ENCODE results near the gene KCTD11. TPM values are rescaled to one million over a fixed set of nuclear protein-coding genes. Genes with fewer than 3 reads are reported as not detected.
A peak's percentile ranks its signal among the peaks of the same experiment; 100 is the strongest.

The KCTD11 gene
- total and polyA plus RNA-seq, 10 of the 15 experiments (the other 5 are each of a cell fraction or from before 2014, with no cell fraction given) = 0.05 to 7.3 (median 2.9) TPM

DNA sequence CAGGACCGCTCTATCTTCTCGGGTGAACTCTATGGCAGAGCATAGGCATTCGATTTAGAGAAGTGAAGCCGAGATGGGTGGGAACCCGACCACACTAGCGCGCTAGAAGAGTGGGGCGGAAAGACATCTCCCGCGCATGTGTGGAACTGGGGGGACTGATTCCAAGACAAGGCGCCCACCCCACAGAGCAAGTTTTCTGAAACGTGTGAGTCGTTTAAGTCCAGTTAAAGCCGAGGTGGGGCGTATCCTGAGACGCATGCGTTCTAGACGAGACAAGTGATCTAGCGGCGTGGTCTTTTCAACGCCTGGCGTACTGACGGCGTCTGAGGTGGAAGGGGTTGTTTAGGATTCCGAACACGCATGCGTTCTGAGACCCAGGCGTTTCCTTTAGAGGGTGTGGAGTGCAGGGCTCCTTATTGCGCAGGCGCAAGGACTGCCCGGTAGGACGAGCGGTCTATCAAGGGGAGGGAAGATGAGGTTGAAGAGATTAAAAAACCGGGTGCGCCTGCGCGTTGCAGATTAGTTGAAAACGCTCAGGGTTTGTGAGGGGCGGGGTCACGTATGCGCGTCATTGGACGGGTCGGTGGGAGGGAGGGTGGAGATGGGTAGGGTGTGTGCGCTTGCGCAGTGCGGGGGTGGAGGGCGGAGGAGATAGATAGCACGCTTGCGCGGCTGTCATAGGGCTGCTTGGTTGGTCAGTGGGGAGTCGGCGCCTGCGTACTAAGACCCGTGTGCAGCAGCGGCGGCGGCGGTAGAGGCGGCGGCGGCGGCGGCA lies 44.9 kb upstream of the KCTD11 start, which contains the start of gene EIF5A (continued):
- no peak for TF ChIP-seq SUZ12 (IDR thresholded peaks at IDR 0.05; ENCODE audit: unreplicated experiment)
- TF ChIP-seq BHLHE40 (IDR thresholded peaks at IDR 0.05; ENCODE audit: borderline replicate concordance in 1 of 2, low read depth in 2 of 2, low read length in 1 of 2) = peak; percentile 43 to 58; a peak in 2 of 4 replicates
- no peak for TF ChIP-seq ZZZ3 (IDR thresholded peaks at IDR 0.05; ENCODE audit: control insufficient read depth, insufficient read length, low read depth)
- TF ChIP-seq, protein P1, sequence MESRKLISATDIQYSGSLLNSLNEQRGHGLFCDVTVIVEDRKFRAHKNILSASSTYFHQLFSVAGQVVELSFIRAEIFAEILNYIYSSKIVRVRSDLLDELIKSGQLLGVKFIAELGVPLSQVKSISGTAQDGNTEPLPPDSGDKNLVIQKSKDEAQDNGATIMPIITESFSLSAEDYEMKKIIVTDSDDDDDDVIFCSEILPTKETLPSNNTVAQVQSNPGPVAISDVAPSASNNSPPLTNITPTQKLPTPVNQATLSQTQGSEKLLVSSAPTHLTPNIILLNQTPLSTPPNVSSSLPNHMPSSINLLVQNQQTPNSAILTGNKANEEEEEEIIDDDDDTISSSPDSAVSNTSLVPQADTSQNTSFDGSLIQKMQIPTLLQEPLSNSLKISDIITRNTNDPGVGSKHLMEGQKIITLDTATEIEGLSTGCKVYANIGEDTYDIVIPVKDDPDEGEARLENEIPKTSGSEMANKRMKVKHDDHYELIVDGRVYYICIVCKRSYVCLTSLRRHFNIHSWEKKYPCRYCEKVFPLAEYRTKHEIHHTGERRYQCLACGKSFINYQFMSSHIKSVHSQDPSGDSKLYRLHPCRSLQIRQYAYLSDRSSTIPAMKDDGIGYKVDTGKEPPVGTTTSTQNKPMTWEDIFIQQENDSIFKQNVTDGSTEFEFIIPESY (IDR thresholded peaks at IDR 0.05) = no peak
- TF ChIP-seq JUNB (IDR thresholded peaks at IDR 0.05) = no peak
- no peak for TF ChIP-seq HDAC6 (IDR thresholded peaks at IDR 0.05; ENCODE audit: unreplicated experiment)
- peak; percentile 58 for TF ChIP-seq MAX (IDR thresholded peaks at IDR 0.05; ENCODE audit: low read depth, low read length)
- TF ChIP-seq, protein P2, sequence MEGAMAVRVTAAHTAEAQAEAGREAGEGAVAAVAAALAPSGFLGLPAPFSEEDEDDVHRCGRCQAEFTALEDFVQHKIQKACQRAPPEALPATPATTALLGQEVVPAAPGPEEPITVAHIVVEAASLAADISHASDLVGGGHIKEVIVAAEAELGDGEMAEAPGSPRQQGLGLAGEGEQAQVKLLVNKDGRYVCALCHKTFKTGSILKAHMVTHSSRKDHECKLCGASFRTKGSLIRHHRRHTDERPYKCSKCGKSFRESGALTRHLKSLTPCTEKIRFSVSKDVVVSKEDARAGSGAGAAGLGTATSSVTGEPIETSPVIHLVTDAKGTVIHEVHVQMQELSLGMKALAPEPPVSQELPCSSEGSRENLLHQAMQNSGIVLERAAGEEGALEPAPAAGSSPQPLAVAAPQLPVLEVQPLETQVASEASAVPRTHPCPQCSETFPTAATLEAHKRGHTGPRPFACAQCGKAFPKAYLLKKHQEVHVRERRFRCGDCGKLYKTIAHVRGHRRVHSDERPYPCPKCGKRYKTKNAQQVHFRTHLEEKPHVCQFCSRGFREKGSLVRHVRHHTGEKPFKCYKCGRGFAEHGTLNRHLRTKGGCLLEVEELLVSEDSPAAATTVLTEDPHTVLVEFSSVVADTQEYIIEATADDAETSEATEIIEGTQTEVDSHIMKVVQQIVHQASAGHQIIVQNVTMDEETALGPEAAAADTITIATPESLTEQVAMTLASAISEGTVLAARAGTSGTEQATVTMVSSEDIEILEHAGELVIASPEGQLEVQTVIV (IDR thresholded peaks at IDR 0.05; ENCODE audit: borderline replicate concordance, partially characterized antibody) = peak; percentile 63
- TF ChIP-seq NR2F1 (conservative IDR thresholded peaks at IDR 0.05) = no peak
- TF ChIP-seq BCLAF1 (IDR thresholded peaks at IDR 0.05) = no peak
- TF ChIP-seq, protein P3, sequence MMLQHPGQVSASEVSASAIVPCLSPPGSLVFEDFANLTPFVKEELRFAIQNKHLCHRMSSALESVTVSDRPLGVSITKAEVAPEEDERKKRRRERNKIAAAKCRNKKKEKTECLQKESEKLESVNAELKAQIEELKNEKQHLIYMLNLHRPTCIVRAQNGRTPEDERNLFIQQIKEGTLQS (IDR thresholded peaks at IDR 0.05; ENCODE audit: borderline replicate concordance, extremely low read depth, low read depth, low read length) = no peak
- TF ChIP-seq BMI1 (IDR thresholded peaks at IDR 0.05; ENCODE audit: borderline replicate concordance) = no peak
- 0 out of 4 replicates have a peak, but pooled peaks of 1 of the 2 experiments have one; percentile 35 for TF ChIP-seq ETV6 (conservative IDR thresholded peaks at IDR 0.05 in 1 of 2, IDR thresholded peaks at IDR 0.05 in 1 of 2; ENCODE audit: borderline replicate concordance in 1 of 2, low read depth in 1 of 2)
- TF ChIP-seq RBBP5 (conservative IDR thresholded peaks at IDR 0.05) = no peak
- TF ChIP-seq MXI1 (IDR thresholded peaks at IDR 0.05; ENCODE audit: low read depth, low read length) = peak; percentile 92
- no peak for TF ChIP-seq ZNF622 (IDR thresholded peaks at IDR 0.05)
- TF ChIP-seq ZBED1 (IDR thresholded peaks at IDR 0.05; ENCODE audit: borderline replicate concordance) = peak; percentile 46; the same call in 1 of the 2 replicates
- TF ChIP-seq RUNX3 (IDR thresholded peaks at IDR 0.05; ENCODE audit: low read length) = peak; percentile 91
- TF ChIP-seq ZNF24 (IDR thresholded peaks at IDR 0.05) = no peak; the same call in 1 of the 2 replicates
- peak; percentile 30; the same call in 1 of the 2 replicates for TF ChIP-seq BACH1 (IDR thresholded peaks at IDR 0.05; ENCODE audit: borderline replicate concordance)
- no peak for TF ChIP-seq DPF2 (IDR thresholded peaks at IDR 0.05)
- peak; percentile 76 for TF ChIP-seq TAF1 (IDR thresholded peaks at IDR 0.05; ENCODE audit: borderline replicate concordance, low read depth, low read length)
- TF ChIP-seq IRF4 (IDR thresholded peaks at IDR 0.05; ENCODE audit: low read depth, low read length) = no peak

Measured in GM12878 (cell line).